ENCODE results near the gene PRPF18. TPM values are rescaled to one million over a fixed set of nuclear protein-coding genes. Genes with fewer than 3 reads are reported as not detected.

Gene PRPF18
- total and polyA plus RNA-seq, 2 experiments from 2014 or later, result 19.3 to 24.7 TPM

DNA sequence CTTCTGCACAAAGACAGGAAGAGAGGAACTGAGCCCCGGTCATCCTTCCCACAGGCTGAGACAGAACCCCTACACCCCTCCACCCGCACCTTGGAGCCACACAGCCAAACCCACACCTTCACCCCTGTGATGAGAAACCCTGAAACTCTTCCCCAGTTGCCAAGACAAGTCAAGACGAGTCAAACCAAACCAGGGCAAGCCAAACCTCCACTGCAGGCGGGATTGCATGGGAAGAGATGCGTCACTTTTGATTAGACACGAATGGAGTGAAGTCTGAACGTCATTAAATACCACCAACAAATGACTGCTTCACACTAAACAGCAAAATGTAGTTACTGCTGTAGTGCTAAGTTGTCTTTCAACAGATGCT is 73.8 kb downstream of the PRPF18 start:
- no peak overlapping the region for H3K4me3 ChIP-seq
- H4K20me1 ChIP-seq (ENCODE audit: insufficient read depth, poor library complexity, severe bottlenecking), result no peaks in the 10 kb centered on the region
- 66% methylated on average over 6 of the region's 7 CpGs for WGBS (ENCODE audit: low lambda C conversion rate, missing lambda C conversion rate)
- no peak overlapping the region for H3K27ac ChIP-seq
- H2AFZ ChIP-seq, result no peak overlapping the region
- no peaks in the 10 kb centered on the region for H3K9me3 ChIP-seq (ENCODE audit: low read depth)
- peaks cover 4% of the 10 kb centered on the region for H3K4me1 ChIP-seq (ENCODE audit: insufficient read depth)
- TF ChIP-seq, protein P1, sequence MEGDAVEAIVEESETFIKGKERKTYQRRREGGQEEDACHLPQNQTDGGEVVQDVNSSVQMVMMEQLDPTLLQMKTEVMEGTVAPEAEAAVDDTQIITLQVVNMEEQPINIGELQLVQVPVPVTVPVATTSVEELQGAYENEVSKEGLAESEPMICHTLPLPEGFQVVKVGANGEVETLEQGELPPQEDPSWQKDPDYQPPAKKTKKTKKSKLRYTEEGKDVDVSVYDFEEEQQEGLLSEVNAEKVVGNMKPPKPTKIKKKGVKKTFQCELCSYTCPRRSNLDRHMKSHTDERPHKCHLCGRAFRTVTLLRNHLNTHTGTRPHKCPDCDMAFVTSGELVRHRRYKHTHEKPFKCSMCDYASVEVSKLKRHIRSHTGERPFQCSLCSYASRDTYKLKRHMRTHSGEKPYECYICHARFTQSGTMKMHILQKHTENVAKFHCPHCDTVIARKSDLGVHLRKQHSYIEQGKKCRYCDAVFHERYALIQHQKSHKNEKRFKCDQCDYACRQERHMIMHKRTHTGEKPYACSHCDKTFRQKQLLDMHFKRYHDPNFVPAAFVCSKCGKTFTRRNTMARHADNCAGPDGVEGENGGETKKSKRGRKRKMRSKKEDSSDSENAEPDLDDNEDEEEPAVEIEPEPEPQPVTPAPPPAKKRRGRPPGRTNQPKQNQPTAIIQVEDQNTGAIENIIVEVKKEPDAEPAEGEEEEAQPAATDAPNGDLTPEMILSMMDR (IDR thresholded peaks at IDR 0.05; ENCODE audit: poor library complexity), result no peak
- TF ChIP-seq EZH2phosphoT487 (IDR thresholded peaks at IDR 0.05; ENCODE audit: low read depth, severe bottlenecking, unreplicated experiment) (no peak), EZH2 (IDR thresholded peaks at IDR 0.05; ENCODE audit: borderline replicate concordance) (no peak)
- DNase-seq (ENCODE audit: low spot score), result no peak
- no peaks in the 10 kb centered on the region for H3K9me2 ChIP-seq (replicated peaks; ENCODE audit: insufficient read depth)
- no peak overlapping the region for H3K4me2 ChIP-seq
- H3K79me2 ChIP-seq, result no peaks in the 10 kb centered on the region
- no peaks in the 10 kb centered on the region for H3K27me3 ChIP-seq
- H3K36me3 ChIP-seq (replicated peaks; ENCODE audit: insufficient read depth, low read depth), result no peaks in the 10 kb centered on the region

DNA sequence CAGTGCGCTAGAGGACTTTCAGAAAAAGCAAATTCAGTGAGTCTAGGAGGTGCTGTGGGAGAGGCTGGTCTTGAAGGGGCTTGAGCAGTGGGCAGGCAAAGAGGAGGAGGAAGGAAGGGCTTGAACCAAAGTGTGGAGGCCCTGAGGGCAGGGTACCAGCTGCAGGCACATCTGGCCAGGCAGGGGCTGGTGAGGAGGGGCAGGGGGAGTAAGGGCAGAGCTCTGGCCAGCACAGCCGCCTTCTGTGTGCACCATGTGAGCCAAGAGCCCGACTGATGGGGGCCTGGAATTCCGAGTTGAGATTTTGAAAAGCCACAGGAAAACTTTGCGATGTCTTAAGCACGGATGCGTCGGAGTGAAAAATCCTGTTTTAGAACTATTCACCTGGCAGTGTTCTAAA is 74.5 kb downstream of the PRPF18 start:
- Histone ChIP-seq H3K27ac (no peak overlapping the region), H3K9me2 (replicated peaks; ENCODE audit: insufficient read depth) (no peaks in the 10 kb centered on the region), H3K4me2 (no peak overlapping the region), H3K79me2 (no peaks in the 10 kb centered on the region), H3K27me3 (no peaks in the 10 kb centered on the region), H3K9me3 (ENCODE audit: low read depth) (no peaks in the 10 kb centered on the region), H4K20me1 (ENCODE audit: insufficient read depth, poor library complexity, severe bottlenecking) (no peaks in the 10 kb centered on the region), H3K36me3 (replicated peaks; ENCODE audit: insufficient read depth, low read depth) (no peaks in the 10 kb centered on the region), H2AFZ (no peak overlapping the region), H3K4me3 (no peak overlapping the region), H3K4me1 (ENCODE audit: insufficient read depth) (peaks cover 4% of the 10 kb centered on the region)
- DNase-seq (ENCODE audit: low spot score), result no peak
- TF ChIP-seq EZH2phosphoT487 (IDR thresholded peaks at IDR 0.05; ENCODE audit: low read depth, severe bottlenecking, unreplicated experiment) (no peak), EZH2 (IDR thresholded peaks at IDR 0.05; ENCODE audit: borderline replicate concordance) (no peak)
- TF ChIP-seq, protein P1 (IDR thresholded peaks at IDR 0.05; ENCODE audit: poor library complexity), result no peak
- 64% methylated on average over 8 of the region's 8 CpGs for WGBS (ENCODE audit: low lambda C conversion rate, missing lambda C conversion rate)

GRCh38 chr10:13665516-13666262 is 78.9 kb downstream of the PRPF18 start:
- no peak overlapping the region for H3K27ac ChIP-seq
- TF ChIP-seq EZH2phosphoT487 (IDR thresholded peaks at IDR 0.05; ENCODE audit: low read depth, severe bottlenecking, unreplicated experiment) (no peak), EZH2 (IDR thresholded peaks at IDR 0.05; ENCODE audit: borderline replicate concordance) (no peak)
- TF ChIP-seq, protein P1 (IDR thresholded peaks at IDR 0.05; ENCODE audit: poor library complexity), result no peak
- H3K9me3 ChIP-seq (ENCODE audit: low read depth), result no peaks in the 10 kb centered on the region
- no peaks in the 10 kb centered on the region for H3K9me2 ChIP-seq (replicated peaks; ENCODE audit: insufficient read depth)
- no peak overlapping the region for H2AFZ ChIP-seq
- H3K79me2 ChIP-seq, result no peaks in the 10 kb centered on the region
- DNase-seq (ENCODE audit: low spot score), result no peak
- no peaks in the 10 kb centered on the region for H3K27me3 ChIP-seq
- no peaks in the 10 kb centered on the region for H3K36me3 ChIP-seq (replicated peaks; ENCODE audit: insufficient read depth, low read depth)
- H4K20me1 ChIP-seq (ENCODE audit: insufficient read depth, poor library complexity, severe bottlenecking), result no peaks in the 10 kb centered on the region
- WGBS (ENCODE audit: low lambda C conversion rate, missing lambda C conversion rate), result 99% methylated on average over 20 of the region's 20 CpGs
- H3K4me3 ChIP-seq, result no peak overlapping the region
- no peak overlapping the region for H3K4me2 ChIP-seq
- peaks cover 7% of the 10 kb centered on the region for H3K4me1 ChIP-seq (ENCODE audit: insufficient read depth)

All from hepatocyte (in vitro differentiated cells).